ENCODE measurements around the gene APCDD1.

- no peak for TF ChIP-seq CTCF (IDR thresholded peaks at IDR 0.05)
- no peak for TF ChIP-seq FOXM1 (IDR thresholded peaks at IDR 0.05; ENCODE audit: low read depth)
- TF ChIP-seq REST (IDR thresholded peaks at IDR 0.05; ENCODE audit: low read depth, low read length), result no peak
- TF ChIP-seq POLR2AphosphoS5 (IDR thresholded peaks at IDR 0.05; ENCODE audit: low read depth, low read length), result no peak
- no peak for TF ChIP-seq ELF1 (IDR thresholded peaks at IDR 0.05)
- TF ChIP-seq IRF3 (IDR thresholded peaks at IDR 0.05; ENCODE audit: low read depth, low read length), result no peak
- no peak for TF ChIP-seq MXI1 (IDR thresholded peaks at IDR 0.05; ENCODE audit: low read depth, low read length)
- no peak for TF ChIP-seq RCOR1 (IDR thresholded peaks at IDR 0.05; ENCODE audit: low read length)
Measured at GRCh38 chr18:10444314-10445006, 10.0 kb upstream of the APCDD1 start.
